ENCODE data around the gene HCAR3.

HCAR3 gene

DNA sequence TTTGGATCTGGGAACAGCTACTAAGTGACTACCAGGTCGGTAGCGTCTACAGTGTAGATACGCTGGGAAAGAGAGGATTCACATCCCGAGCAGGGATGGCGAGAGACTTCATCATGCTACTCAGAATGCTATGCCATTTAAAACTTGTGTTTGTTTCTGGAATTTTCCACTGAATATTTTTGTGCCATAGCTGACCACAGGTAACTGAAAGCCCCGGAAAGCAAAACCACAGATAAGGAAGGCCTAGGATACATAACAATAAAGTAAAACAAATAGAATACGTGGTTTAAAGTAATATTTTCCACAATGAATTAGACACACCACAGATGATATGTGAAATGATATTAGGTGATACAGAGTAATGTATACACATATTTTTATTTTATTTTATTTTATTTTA lies 22.0 kb upstream of the HCAR3 start:
- no peak overlapping the region for H2BK120ac ChIP-seq (ENCODE audit: low read depth, low read length)
- H3K4ac ChIP-seq (ENCODE audit: low read depth, low read length) = no peak overlapping the region
- DNase-seq = no peak
- no peak overlapping the region for H4K5ac ChIP-seq (ENCODE audit: low read length)
- no peak overlapping the region for H3K18ac ChIP-seq (ENCODE audit: low read length)
- no peak overlapping the region for H3K9ac ChIP-seq (ENCODE audit: low read length)
- no peak overlapping the region for H2BK5ac ChIP-seq (ENCODE audit: low read length)
- H3K56ac ChIP-seq (ENCODE audit: low read length) = no peak overlapping the region
- no peak overlapping the region for H3K23ac ChIP-seq (ENCODE audit: low read length)
- H3K79me1 ChIP-seq (ENCODE audit: low read length) = no peaks in the 10 kb centered on the region
- no peaks in the 10 kb centered on the region for H3K4me1 ChIP-seq (ENCODE audit: control insufficient read depth, low read depth, low read length)
- H3K79me2 ChIP-seq (ENCODE audit: control insufficient read depth, insufficient read depth, low read length) = no peaks in the 10 kb centered on the region
- WGBS (ENCODE audit: extremely low coverage, insufficient coverage, low lambda C conversion rate) = no CpG with 5 or more reads among the region's 7 CpGs
- no peak overlapping the region for H3K4me3 ChIP-seq (ENCODE audit: low read length)
- H3K4me2 ChIP-seq (ENCODE audit: low read length) = no peak overlapping the region
- H3K36me3 ChIP-seq (ENCODE audit: control insufficient read depth, insufficient read depth, low read length) = no peaks in the 10 kb centered on the region
- H2BK15ac ChIP-seq (replicated peaks; ENCODE audit: low read depth) = no peak overlapping the region
- no peak overlapping the region for H3K27ac ChIP-seq (ENCODE audit: low read depth, low read length)
- no peak overlapping the region for H4K8ac ChIP-seq (ENCODE audit: low read depth, low read length)
- no peaks in the 10 kb centered on the region for H3K27me3 ChIP-seq (ENCODE audit: insufficient read depth, low read length, poor library complexity)
- no peak overlapping the region for H2AK5ac ChIP-seq (ENCODE audit: low read length)

DNA sequence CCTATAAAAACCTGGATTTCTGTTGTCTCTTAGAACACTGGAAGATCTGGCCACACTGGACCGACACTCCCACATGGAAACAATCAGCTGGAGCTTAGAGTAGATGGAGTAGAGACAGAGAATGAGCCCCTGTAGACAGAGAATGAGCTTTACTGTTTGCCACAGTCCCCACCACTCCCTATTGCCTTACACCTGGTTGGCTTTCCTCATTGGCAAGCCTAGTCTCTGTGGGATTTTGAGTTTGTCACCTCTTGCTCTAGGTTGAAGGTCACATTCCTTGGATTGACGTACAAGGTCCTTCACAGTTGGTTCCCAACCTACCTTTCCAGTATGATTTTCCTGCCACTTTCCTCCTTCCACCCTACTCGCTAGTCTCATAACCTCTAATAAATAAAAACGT lies 16.0 kb upstream of the HCAR3 start:
- H3K79me1 ChIP-seq (ENCODE audit: low read length) = no peaks in the 10 kb centered on the region
- no peaks in the 10 kb centered on the region for H3K4me1 ChIP-seq (ENCODE audit: control insufficient read depth, low read depth, low read length)
- no peak overlapping the region for H3K18ac ChIP-seq (ENCODE audit: low read length)
- DNase-seq = no peak
- H4K8ac ChIP-seq (ENCODE audit: low read depth, low read length) = no peak overlapping the region
- H2BK5ac ChIP-seq (ENCODE audit: low read length) = no peak overlapping the region
- no peak overlapping the region for H2BK15ac ChIP-seq (replicated peaks; ENCODE audit: low read depth)
- no peak overlapping the region for H3K56ac ChIP-seq (ENCODE audit: low read length)
- no peaks in the 10 kb centered on the region for H3K36me3 ChIP-seq (ENCODE audit: control insufficient read depth, insufficient read depth, low read length)
- H4K5ac ChIP-seq (ENCODE audit: low read length) = no peak overlapping the region
- H3K27ac ChIP-seq (ENCODE audit: low read depth, low read length) = no peak overlapping the region
- H3K9ac ChIP-seq (ENCODE audit: low read length) = no peak overlapping the region
- H3K4me3 ChIP-seq (ENCODE audit: low read length) = no peak overlapping the region
- no peaks in the 10 kb centered on the region for H3K79me2 ChIP-seq (ENCODE audit: control insufficient read depth, insufficient read depth, low read length)
- H2AK5ac ChIP-seq (ENCODE audit: low read length) = no peak overlapping the region
- no peaks in the 10 kb centered on the region for H3K27me3 ChIP-seq (ENCODE audit: insufficient read depth, low read length, poor library complexity)
- no peak overlapping the region for H3K4ac ChIP-seq (ENCODE audit: low read depth, low read length)
- no peak overlapping the region for H3K4me2 ChIP-seq (ENCODE audit: low read length)
- no peak overlapping the region for H2BK120ac ChIP-seq (ENCODE audit: low read depth, low read length)
- no CpG with 5 or more reads among the region's 4 CpGs for WGBS (ENCODE audit: extremely low coverage, insufficient coverage, low lambda C conversion rate)
- H3K23ac ChIP-seq (ENCODE audit: low read length) = no peak overlapping the region

DNA sequence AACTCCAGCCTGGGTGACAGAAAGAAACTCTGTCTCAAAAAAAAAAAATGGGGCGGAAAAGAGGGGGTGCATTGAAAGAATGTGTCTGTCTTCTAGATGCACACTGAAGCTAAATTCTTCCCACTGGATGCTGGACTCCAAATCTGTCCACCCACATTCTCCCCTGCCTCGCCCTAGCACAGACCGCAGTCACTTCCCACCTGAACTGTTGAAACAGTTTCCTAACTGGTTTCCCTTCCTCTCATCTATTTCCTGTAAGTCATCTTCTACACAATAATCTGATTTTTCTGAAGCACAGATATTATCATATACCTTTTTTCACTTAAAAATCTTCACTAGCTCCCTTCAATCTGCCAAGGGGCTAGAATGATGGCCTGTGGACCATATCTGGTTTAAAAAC lies 15.6 kb upstream of the HCAR3 start:
- Histone ChIP-seq H2BK5ac (ENCODE audit: low read length) (no peak overlapping the region), H4K8ac (ENCODE audit: low read depth, low read length) (no peak overlapping the region), H3K9ac (ENCODE audit: low read length) (no peak overlapping the region), H2AK5ac (ENCODE audit: low read length) (no peak overlapping the region), H4K5ac (ENCODE audit: low read length) (no peak overlapping the region), H3K79me2 (ENCODE audit: control insufficient read depth, insufficient read depth, low read length) (no peaks in the 10 kb centered on the region), H3K23ac (ENCODE audit: low read length) (no peak overlapping the region), H3K79me1 (ENCODE audit: low read length) (no peaks in the 10 kb centered on the region), H2BK120ac (ENCODE audit: low read depth, low read length) (no peak overlapping the region), H3K4ac (ENCODE audit: low read depth, low read length) (no peak overlapping the region), H3K27ac (ENCODE audit: low read depth, low read length) (no peak overlapping the region), H3K4me3 (ENCODE audit: low read length) (no peak overlapping the region), H3K4me1 (ENCODE audit: control insufficient read depth, low read depth, low read length) (no peaks in the 10 kb centered on the region), H3K56ac (ENCODE audit: low read length) (no peak overlapping the region), H2BK15ac (replicated peaks; ENCODE audit: low read depth) (no peak overlapping the region), H3K18ac (ENCODE audit: low read length) (no peak overlapping the region), H3K4me2 (ENCODE audit: low read length) (no peak overlapping the region), H3K27me3 (ENCODE audit: insufficient read depth, low read length, poor library complexity) (no peaks in the 10 kb centered on the region), H3K36me3 (ENCODE audit: control insufficient read depth, insufficient read depth, low read length) (no peaks in the 10 kb centered on the region)
- DNase-seq = no peak
- WGBS (ENCODE audit: extremely low coverage, insufficient coverage, low lambda C conversion rate) = no CpG with 5 or more reads among the region's 3 CpGs

DNA sequence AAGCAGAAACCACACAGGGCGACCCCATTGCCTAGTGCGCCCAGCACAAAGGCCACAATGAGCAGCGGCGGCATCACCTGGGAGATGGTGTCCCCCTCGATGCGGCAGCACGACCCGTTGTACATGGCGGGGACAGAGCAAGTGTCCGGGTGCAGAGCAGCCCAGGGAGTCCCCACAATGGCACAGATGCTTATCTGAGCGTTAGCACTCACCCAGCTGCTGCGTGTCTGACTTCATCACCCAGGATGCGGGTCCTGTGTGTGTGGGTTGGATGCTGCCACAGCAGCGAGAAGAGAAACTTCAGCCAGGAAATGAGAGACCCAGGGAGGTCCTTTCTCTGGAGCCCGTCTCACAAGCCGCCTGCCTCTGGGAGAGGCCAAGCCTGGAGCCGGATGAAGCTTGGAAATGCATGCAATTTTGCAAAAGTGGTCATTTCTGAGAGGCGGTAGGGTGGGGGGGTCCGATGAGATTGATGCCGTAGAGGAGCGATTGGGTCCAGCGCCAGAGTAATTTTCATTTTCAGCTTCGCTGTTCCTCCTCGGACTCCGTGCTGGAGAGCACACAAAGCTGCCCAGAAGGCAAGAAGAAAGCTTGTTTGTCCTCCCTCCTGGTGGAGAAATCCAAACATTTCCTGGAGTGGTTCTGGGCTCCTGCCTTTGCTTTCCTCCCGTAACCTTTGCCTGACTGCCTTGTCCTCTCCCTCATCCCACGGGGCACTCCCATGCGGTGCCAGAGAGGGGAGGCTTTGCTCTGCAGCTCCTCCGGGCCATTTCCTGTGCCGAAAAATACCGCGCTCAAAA lies 13.8 kb upstream of the HCAR3 start, which contains the start of gene HCAR1:
HCAR1 (minus strand) TSS at position 630 of the 800 bp plus-strand sequence; CDS start at position 125, 505 bp downstream.
- DNase-seq = peak; percentile 30
- no CpG with 5 or more reads among the region's 32 CpGs for WGBS (ENCODE audit: extremely low coverage, insufficient coverage, low lambda C conversion rate)
- no peak within 1 kb of the TSS for H3K4me3 ChIP-seq (ENCODE audit: low read length)

DNA sequence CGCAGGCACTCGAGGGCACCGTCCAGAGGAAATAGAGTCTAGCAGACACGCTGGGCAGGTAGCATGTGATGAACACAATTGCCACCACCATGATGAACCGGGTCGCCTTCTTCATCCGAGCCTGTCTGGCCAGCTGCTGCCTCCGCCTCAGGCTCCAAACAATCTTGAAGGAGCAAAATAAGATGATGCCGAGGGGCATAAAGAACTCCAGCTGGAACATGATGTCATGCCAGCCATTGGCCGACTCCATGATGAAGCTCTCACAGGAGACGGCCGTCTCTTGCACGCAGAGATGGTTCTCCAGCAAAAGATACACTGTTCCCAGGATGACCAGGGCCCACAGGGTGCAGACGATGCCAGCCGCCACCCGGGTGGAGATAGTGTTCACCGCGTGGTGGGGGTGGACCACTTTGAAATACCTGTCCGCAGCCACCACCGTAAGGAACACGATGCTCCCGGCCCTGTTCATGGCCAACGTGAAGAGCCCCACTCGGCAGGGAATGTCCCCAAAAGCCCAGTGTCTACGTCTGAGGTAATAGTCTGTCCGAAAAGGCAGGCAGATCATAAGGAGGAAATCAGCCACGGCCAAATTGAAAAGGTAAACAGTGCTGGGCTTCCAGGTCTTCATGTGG lies 13.1 kb upstream of the HCAR3 start:
- Histone ChIP-seq H3K23ac (ENCODE audit: low read length) (peak overlapping the region; percentile 66), H3K4ac (ENCODE audit: low read depth, low read length) (no peak overlapping the region), H3K56ac (ENCODE audit: low read length) (peak overlapping the region; percentile 42), H3K79me1 (ENCODE audit: low read length) (no peaks in the 10 kb centered on the region), H3K36me3 (ENCODE audit: control insufficient read depth, insufficient read depth, low read length) (no peaks in the 10 kb centered on the region), H2AK5ac (ENCODE audit: low read length) (peak overlapping the region; percentile 18), H3K27me3 (ENCODE audit: insufficient read depth, low read length, poor library complexity) (no peaks in the 10 kb centered on the region), H4K5ac (ENCODE audit: low read length) (no peak overlapping the region), H3K9ac (ENCODE audit: low read length) (no peak overlapping the region), H3K79me2 (ENCODE audit: control insufficient read depth, insufficient read depth, low read length) (no peaks in the 10 kb centered on the region), H3K27ac (ENCODE audit: low read depth, low read length) (no peak overlapping the region), H3K18ac (ENCODE audit: low read length) (no peak overlapping the region), H3K4me2 (ENCODE audit: low read length) (no peak overlapping the region), H3K4me1 (ENCODE audit: control insufficient read depth, low read depth, low read length) (no peaks in the 10 kb centered on the region), H3K4me3 (ENCODE audit: low read length) (no peak overlapping the region), H4K8ac (ENCODE audit: low read depth, low read length) (no peak overlapping the region), H2BK15ac (replicated peaks; ENCODE audit: low read depth) (no peak overlapping the region), H2BK5ac (ENCODE audit: low read length) (no peak overlapping the region), H2BK120ac (ENCODE audit: low read depth, low read length) (no peak overlapping the region)
- no CpG with 5 or more reads among the region's 27 CpGs for WGBS (ENCODE audit: extremely low coverage, insufficient coverage, low lambda C conversion rate)
- no peak for DNase-seq

More for the DNA sequence above, 13.8 kb upstream of the HCAR3 start, which contains the start of gene HCAR1:
- Histone ChIP-seq H4K8ac (ENCODE audit: low read depth, low read length) (no peak within 1 kb of the TSS), H3K4me2 (ENCODE audit: low read length) (no peak within 1 kb of the TSS), H3K27me3 (ENCODE audit: insufficient read depth, low read length, poor library complexity) (no peaks in the 10 kb centered on the region), H2BK5ac (ENCODE audit: low read length) (no peak within 1 kb of the TSS), H3K9ac (ENCODE audit: low read length) (no peak within 1 kb of the TSS), H3K4me1 (ENCODE audit: control insufficient read depth, low read depth, low read length) (no peaks in the 10 kb centered on the region), H2BK15ac (replicated peaks; ENCODE audit: low read depth) (no peak within 1 kb of the TSS), H3K56ac (ENCODE audit: low read length) (peak within 1 kb of the TSS; percentile 25), H3K79me1 (ENCODE audit: low read length) (no peaks in the 10 kb centered on the region), H2BK120ac (ENCODE audit: low read depth, low read length) (no peak within 1 kb of the TSS), H3K23ac (ENCODE audit: low read length) (no peak within 1 kb of the TSS), H3K27ac (ENCODE audit: low read depth, low read length) (no peak within 1 kb of the TSS), H4K5ac (ENCODE audit: low read length) (no peak within 1 kb of the TSS), H3K36me3 (ENCODE audit: control insufficient read depth, insufficient read depth, low read length) (no peaks in the 10 kb centered on the region), H2AK5ac (ENCODE audit: low read length) (peak within 1 kb of the TSS; percentile 18), H3K4ac (ENCODE audit: low read depth, low read length) (no peak within 1 kb of the TSS), H3K79me2 (ENCODE audit: control insufficient read depth, insufficient read depth, low read length) (no peaks in the 10 kb centered on the region), H3K18ac (ENCODE audit: low read length) (no peak within 1 kb of the TSS)
